ENCODE measurements around the gene TM4SF20. TPM values are rescaled to one million over a fixed set of nuclear protein-coding genes. Genes with fewer than 3 reads are reported as not detected.
"Not testable (repeated sequence)": the region's sequence is repeated elsewhere in the genome, so short reads cannot be mapped to it uniquely, and the experiment has no call there.

TM4SF20 gene
- polyA plus RNA-seq, 10 donors, result 0.27 TPM; not detected in 9

DNA sequence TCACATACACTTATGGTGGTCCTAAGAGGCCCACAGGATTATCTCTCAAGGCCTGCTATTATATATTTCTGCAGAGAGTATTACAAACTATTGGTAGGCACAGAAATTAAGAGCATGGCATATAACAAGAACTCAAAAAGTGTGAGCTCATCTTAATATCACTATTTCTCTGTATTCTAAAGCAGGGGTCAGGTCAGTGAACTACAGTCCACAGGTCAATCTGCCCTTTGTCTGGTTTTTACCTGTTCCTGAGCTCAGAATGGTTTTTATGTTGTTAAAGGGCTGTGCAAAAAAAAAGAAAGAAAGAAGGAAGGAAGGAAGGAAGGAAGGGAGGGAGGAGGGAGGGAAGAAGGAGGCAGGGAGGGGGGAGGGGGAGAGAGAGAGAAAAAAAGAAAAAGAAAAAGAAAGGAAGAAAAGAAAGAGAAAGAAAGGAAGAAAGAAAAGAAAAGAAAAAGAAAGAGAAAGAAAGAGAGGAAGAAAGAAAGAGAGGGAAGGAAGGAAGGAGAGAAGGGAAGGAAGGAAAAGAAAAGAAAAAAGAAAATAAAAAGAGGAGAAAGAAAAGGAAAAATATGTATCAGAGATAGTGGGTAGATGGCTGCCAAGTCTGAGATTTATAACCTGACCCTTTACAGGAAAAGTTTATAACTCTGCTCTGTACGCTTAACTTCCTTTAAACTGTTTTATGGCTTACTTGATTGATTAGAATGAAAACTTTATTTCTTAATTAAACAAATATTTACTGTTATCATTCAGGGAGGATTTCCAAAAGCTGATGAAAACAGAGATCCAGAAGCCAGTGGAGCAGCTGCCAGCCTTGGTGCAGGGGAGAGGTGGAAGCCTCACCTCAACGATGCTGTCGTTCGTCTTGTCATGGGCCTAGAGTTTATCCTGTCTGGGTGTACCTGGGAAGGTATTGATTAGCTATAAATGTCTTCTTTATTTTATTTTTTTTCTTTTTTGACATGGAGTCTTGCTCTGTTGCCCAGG lies 19.9 kb upstream of the TM4SF20 start:
- no peak for DNase-seq

- DNase-seq, result no peak
Measured at GRCh38 chr2:227397562-227397961, 18.5 kb upstream of the TM4SF20 start.

DNA sequence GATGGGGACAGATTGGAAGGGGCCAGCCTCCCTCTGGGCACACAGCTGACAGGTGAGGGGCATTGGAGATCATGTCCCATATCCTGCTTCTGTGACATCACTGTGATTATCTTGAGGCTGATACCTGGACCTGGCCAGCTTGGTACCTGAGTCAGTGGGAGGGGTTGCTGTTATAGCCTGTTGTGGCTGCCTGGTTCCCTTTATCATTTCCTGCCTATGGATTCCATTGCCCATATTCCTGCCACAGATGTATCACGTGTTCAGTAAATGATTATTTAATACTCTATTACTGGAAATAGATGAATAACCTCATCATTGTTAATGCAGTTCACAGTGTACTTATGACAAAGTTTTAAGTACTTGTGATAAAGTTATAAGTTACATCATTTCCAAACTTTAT lies 16.4 kb upstream of the TM4SF20 start:
- no peak for DNase-seq

DNA sequence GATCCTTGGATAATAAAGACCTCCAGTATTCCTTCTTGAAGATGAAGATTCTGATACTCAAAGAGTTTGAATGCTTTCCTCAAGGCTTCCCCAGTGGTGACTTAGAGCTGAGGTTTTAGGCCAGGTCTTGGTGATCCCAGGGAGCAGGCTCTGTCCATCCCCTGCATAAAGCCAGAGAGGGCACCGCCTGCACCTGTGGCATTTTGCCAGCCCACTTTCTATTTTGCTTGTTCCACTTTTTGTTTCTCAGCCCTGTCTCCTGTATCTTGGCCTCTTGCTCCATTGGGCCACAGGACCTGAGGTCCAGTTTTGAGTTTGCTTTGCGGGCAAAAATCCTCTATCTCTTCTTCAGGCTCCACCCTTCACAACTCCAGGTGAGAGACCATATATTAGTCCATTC lies 15.3 kb upstream of the TM4SF20 start:
- no peak for DNase-seq

DNA sequence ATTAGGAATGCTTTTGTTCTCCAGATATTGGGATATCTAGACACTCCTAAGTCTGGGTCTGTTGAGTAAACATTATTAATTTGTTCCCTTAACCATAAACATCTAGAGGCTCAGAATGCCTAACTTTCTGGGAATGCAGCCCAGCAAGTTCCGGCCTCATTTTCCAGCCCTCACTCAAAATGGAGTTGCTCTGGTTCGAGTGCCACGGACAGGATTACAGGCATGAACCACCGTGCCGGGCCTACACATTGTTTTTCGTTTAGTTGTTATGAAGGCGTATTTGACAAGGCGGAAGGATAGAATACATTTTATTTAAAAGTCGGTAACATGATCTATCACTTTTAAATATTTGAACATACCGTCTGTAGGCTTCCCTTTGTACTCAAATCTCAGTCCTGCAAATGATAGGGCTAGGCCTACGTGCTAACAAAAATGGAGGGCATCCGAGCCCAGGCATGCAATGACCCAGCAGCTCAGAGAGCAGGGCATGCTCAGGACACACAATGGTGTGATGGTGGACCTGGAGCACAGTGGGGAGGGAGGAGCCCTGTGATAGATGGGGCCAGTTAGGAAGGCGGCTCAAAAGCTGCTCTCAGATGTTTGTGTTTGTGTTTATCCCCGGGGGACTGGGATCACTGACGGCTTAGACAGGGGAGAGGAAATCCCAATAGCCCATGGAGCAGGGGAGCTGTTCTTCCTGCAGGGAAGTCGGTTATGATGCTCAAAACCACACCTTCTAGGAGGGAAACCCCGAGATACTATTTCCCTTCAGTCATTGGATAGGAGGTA lies 11.6 kb upstream of the TM4SF20 start:
- DNase-seq, result no peak

GRCh38 chr2:227389661-227390060 lies 10.6 kb upstream of the TM4SF20 start:
- no peak for DNase-seq

DNA sequence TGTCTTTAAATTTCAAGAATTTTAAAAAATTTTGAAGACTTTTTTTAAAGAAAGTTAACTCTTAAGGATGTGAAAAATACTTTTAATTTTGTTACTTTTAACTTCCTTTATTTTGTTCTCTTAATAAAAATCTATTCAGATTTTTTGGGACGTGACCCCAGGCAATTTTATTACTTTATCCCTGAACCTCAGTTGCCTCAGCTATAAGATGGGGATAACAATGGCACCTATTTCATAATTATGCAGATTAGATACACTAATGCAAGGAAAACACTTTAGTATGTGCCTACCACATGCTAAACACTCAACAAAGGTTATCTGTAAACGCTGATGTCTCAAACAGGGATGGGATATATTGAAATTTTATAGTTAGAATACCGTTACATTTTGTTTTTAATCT lies 10.1 kb upstream of the TM4SF20 start:
- DNase-seq, result no peak

GRCh38 chr2:227388537-227389011 lies 9.5 kb upstream of the TM4SF20 start:
- peak in 1 of 3 donors; percentile 71 for DNase-seq

GRCh38 chr2:227387583-227387982 lies 8.5 kb upstream of the TM4SF20 start, which contains the start of gene SCYGR1:
TSS of gene SCYGR1 (minus strand) at chr2:227387949. CDS start at chr2:227387949, 0 bp downstream.
- DNase-seq, result not testable (repeated sequence)

GRCh38 chr2:227386630-227387029 lies 7.5 kb upstream of the TM4SF20 start:
- DNase-seq, result no peak

GRCh38 chr2:227383686-227384085 lies 4.6 kb upstream of the TM4SF20 start:
- no peak for DNase-seq

GRCh38 chr2:227382241-227382835 lies 3.2 kb upstream of the TM4SF20 start:
- not testable (repeated sequence) for DNase-seq

- DNase-seq, result no peak
Measured at GRCh38 chr2:227378371-227378782, 729 bp downstream of the TM4SF20 start.

- no peak for DNase-seq
Measured at GRCh38 chr2:227377467-227378351, 1.4 kb downstream of the TM4SF20 start.

DNA sequence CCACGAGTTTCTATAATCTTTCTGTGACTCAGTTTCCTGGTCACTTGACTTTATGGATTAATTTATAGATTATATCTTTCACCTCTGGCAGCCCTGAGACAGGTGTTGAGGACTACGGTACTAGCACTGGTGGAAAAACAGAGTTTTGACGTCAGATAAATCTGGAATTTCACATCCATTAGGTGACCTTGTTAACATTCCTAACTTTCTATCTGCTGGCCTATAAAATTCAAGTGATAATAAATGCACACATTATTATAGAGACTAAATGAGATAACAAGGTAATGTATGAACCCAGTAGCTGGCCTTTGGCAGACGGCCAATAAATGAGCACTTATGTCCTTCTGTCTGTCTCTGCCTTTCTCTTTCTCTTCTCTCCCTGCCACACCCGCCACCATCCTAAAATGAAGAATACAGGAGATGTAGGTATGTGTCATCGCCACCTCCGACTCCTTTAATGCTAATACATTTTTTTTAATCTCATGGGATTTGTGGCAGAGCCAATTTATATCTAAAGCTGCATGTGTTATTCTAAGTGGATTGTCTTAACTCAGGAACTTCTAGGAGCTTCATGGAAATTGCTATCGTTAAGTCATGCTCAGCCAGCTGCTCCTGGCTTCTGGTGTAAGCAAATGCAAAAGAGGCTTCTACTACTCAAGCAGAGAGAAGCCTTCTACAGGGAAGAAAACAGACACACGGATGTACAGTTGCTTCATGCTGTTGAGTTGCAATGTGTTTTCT lies 2.3 kb downstream of the TM4SF20 start:
- DNase-seq, result no peak

DNA sequence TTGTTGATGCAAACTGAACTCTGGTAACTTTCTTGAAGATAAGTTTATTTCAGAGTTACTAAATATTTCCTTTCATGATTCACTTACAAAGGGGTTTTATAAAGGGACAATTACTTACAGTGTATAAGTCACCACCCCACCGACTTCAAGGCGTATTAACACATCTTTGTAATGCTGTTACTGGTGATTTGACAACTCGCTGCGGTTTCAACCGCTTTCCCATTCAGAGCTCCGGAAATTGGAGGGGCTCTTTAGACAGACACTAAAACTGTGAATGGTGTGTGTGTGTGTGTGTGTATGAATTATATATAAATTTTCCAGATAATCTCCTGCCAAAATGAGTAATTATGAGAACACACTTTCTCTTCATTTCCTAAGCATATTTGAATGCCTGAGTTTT lies 4.9 kb downstream of the TM4SF20 start:
- no peak for DNase-seq

DNA sequence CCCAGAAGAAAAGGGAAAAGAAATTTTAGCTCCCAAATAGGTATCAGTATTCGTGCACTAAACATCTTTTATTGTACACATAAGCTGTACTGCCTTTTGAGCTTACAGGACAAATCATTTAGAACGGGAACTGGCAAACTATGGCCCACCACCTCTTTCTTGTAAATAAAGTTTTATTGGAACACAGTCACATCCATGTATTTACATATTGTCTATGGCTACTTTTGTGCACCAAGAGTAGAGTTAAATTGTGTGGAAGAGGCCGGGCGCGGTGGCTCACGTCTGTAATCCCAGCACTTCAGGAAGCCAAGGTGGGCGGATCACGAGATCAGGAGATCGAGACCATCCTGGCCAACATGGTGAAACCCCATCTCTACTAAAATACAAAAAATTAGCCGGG lies 5.7 kb downstream of the TM4SF20 start:
- no peak for DNase-seq

DNA sequence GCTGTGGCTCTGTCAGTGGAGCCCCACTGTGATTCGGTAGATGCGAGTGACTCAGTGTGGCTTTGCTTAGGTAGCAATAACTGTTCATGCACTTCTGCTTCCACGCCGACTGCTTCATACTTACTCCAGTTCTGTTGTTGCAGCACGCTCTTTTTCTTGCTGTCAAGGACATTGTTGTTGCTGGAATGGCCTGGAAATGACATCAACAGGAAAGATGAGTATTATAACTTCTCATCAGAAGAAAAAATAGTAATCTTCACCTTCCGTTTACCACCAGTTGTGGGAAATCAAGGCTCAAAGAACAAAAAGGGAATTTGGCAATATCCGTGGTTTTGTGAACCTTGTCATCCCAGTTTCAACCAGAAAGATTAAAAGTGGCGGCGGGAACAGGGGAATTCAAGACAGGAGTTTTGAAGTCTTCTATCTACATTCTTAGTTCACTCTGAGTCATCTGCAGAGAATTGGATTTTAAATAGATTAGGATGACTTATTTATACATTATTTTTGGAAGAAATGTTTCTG lies 8.3 kb downstream of the TM4SF20 start:
- DNase-seq, result peak; percentile 16 to 61 (median 45)

DNA sequence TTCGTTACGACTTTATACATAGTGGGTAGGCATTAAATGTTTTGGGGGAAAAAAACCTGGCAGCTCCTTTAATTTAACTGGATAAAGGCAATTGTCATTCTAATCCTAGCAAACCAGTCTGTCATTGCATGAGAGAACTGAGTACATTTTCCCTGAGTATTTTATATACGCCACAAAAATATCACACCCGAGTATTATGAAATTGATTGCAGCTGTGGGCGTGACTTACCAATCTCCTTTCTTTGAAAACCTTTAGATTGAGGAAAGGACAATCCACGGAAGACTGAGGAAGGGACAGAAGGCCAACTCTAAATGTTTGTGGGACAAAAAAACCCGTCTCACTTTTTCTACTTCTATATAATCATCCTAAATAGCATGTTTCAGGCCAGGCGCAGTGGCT lies 9.0 kb downstream of the TM4SF20 start:
- DNase-seq, result no peak

DNA sequence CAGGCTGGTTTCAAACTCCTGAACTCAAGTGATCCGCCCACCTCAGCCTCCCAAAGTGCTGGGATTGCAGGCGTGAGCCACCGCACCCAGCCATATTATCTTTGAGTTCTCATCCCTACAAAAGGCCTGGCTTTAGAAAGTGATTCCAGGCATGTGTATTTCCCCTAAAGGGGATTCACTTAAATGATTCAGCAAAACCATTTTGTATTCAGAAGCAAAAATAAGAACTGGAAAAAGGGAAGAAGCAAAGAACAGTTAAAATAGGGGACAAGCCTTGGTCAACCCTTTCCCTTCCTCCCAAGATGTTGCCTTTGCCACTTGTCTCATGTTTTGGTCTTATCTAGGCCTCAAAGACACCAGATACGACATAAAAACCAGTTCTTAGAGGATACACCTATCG lies 10.5 kb downstream of the TM4SF20 start:
- DNase-seq, result no peak

Data from muscle of back (tissue), 11 donors.